GM12864 (cell line): ENCODE data around the gene PLOD1.
"Not testable (repeated sequence)": the region's sequence is repeated elsewhere in the genome, so short reads cannot be mapped to it uniquely, and the experiment has no call there.

Experiments
- DNase-seq: peaks from one replicate; pipeline ENCODE4 v3.0.0-alpha.2; 2011; ENCODE audit warnings: low read depth
- H3K4me3 ChIP-seq: 2 replicates; pipeline ENCODE4 v1.5.1; 2011; ENCODE audit warnings: mild to moderate bottlenecking, low read depth, low read length, control low read depth
- TF ChIP-seq, protein P1 (sequence below): IDR thresholded peaks from 2 replicates; pipeline ENCODE4 v1.5.1; 2011; ENCODE audit warnings: low read depth, mild to moderate bottlenecking, moderate library complexity, low read length, control low read depth, inconsistent platforms; ENCODE audit errors: missing control alignments

Gene PLOD1

GRCh38 chr1:11891433-11892186 lies 42.9 kb upstream of the PLOD1 start:
- no peak for DNase-seq
- TF ChIP-seq, protein P1, sequence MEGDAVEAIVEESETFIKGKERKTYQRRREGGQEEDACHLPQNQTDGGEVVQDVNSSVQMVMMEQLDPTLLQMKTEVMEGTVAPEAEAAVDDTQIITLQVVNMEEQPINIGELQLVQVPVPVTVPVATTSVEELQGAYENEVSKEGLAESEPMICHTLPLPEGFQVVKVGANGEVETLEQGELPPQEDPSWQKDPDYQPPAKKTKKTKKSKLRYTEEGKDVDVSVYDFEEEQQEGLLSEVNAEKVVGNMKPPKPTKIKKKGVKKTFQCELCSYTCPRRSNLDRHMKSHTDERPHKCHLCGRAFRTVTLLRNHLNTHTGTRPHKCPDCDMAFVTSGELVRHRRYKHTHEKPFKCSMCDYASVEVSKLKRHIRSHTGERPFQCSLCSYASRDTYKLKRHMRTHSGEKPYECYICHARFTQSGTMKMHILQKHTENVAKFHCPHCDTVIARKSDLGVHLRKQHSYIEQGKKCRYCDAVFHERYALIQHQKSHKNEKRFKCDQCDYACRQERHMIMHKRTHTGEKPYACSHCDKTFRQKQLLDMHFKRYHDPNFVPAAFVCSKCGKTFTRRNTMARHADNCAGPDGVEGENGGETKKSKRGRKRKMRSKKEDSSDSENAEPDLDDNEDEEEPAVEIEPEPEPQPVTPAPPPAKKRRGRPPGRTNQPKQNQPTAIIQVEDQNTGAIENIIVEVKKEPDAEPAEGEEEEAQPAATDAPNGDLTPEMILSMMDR, result no peak
- H3K4me3 ChIP-seq, result no peak overlapping the region

DNA sequence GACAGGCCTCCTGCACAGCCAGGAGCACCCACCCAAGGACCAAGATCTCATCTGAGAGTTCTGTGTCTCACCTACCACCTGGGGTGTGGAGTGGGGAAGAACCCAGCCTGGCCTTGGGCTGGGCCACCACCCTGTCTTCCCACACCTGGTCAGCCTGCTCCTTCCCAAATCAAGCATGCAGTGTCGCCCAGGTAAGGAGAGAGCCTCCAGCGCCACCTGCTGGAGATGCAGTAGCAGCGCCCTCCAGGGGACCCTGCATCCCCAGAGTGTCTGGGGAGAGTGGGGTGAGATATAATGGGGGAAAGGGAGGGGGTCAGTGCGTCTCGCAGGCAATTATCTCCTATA lies 40.6 kb upstream of the PLOD1 start:
- H3K4me3 ChIP-seq, result no peak overlapping the region
- peak; percentile 15 for DNase-seq
- TF ChIP-seq, protein P1, result peak; percentile 98

- not testable (repeated sequence) for H3K4me3 ChIP-seq, DNase-seq
These were observed 40.0 kb upstream of the PLOD1 start for GRCh38 chr1:11894501-11894900.

- DNase-seq, result no peak
- TF ChIP-seq, protein P1, result no peak
- H3K4me3 ChIP-seq, result no peak overlapping the region
These were observed 36.3 kb upstream of the PLOD1 start for GRCh38 chr1:11898086-11898785.

DNA sequence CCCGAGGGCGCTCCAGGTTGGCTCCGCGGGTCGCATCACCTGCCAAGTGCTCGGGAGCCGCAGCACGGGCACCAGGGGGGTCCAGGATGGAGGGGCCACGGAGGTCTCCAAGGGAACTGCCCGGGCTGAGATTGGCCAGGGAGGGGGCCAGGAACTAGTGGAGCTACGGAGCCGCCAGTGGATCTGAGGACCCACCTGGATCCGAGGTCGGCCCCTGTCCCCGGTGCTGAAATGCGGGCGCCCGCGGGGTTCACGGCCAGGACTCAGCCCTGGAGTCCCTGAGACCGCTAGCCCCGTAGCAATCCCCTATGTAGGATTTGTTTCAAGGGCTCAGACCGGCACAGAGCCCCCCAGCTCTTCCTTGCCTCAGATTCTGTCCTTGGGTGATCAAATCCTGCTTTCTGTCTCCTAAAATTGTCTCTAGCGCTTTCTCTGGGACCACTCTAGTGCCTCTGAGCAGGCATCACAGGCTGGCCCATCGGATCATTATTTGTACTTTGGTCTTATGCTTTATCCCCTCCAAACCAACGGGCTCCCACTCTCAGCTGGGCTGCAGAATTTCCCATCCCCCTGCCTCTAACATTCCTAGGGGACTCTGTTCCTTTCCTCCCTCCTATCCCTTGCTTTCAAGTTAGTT lies 35.6 kb upstream of the PLOD1 start:
- no peak overlapping the region for H3K4me3 ChIP-seq
- DNase-seq, result no peak
- TF ChIP-seq, protein P1, result no peak

- H3K4me3 ChIP-seq, DNase-seq: not testable (repeated sequence)
These were observed 33.1 kb upstream of the PLOD1 start for GRCh38 chr1:11901446-11901845.

- DNase-seq, result no peak
- H3K4me3 ChIP-seq, result no peak overlapping the region
- TF ChIP-seq, protein P1, result no peak
These were observed 31.3 kb upstream of the PLOD1 start for GRCh38 chr1:11903210-11903609.

GRCh38 chr1:11904156-11904555 lies 30.4 kb upstream of the PLOD1 start:
- H3K4me3 ChIP-seq, DNase-seq: not testable (repeated sequence)
